Superior temporal gyrus (tissue), 1 donor: Measurements from ENCODE around the gene MEIKIN.
"Not testable (repeated sequence)": the region's sequence is repeated elsewhere in the genome, so short reads cannot be mapped to it uniquely, and the experiment has no call there.

Experiments
- DNase-seq: peaks from one replicate; pipeline ENCODE4 v3.0.0-alpha.2; 2016; ENCODE audit errors: extremely low spot score

The MEIKIN gene

GRCh38 chr5:131812371-131813160 is 132.9 kb downstream of the MEIKIN start:
- no peak for DNase-seq

- DNase-seq = peak; percentile 61
Measured at GRCh38 chr5:131810510-131811249, 134.8 kb downstream of the MEIKIN start.

GRCh38 chr5:131796793-131797693 is 148.4 kb downstream of the MEIKIN start, which contains the start of gene FNIP1:
TSS of gene FNIP1 (minus strand) at chr5:131797017. CDS start at chr5:131796921, 96 bp downstream.
- DNase-seq = peak; percentile 97

DNA sequence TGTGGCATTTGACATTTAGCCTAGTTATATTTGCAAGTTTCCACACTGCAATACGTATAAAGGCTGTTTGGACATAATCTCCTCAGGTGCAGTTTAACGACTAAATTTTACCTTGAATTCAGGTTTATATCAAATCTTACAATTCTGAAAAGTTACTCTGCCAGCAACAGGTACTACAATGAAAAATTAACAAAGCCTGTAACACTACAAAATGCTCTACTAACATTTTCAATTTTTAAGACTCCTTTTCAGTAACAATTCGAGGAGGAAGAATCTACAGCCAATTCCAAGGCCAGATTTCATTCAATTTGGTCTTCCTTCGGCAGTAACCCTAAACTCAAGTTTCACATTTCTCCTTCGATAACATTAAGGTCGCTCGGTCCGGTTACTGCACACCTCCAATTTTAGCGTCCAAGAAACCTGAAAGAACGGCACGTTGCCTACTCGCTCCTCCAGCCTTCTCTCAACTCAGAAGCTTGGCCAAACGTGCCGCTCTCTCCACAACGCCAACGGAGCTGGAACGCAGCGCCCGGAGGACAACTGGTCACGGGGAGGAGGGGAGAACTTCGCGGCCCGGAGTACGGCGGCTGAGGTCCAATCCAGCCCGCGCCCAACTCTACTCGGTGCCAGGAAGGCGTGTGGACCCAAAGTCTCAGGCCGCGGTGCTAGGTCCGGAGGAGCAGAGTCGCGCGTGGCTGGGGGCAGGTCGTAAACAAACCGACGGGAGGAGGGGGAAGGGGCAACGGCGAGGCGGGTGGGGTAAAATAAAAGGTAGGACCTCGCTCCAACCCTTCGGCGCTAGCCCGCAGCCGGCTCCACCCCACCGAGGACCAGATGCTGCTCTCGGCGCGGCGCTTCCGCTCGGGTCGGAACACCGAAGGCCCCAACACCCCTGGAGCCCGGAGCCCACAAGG is 149.3 kb downstream of the MEIKIN start:
- peak; percentile 65 for DNase-seq

- DNase-seq = peak; percentile 26
Measured at GRCh38 chr5:131795228-131795627, 150.2 kb downstream of the MEIKIN start.

- DNase-seq = no peak
Measured at GRCh38 chr5:131794586-131794985, 150.9 kb downstream of the MEIKIN start.

DNA sequence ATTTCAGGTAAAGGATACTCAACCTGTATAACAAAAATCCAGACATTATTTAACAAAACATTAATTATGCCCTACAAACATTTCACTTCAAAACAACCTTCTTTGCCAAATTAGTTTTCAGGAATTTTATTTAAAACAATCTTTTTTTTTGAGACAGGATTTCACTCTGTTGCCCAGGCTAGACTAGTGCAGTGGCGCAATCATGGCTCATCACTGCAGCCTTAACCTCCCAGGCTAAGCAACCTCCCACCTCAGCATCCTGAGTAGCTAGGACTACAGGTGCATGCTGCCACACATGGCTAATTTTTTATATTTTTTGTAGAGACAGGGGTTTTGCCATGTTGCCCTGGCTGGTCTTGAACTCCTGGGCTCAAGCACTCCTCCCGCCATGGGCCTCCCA is 152.6 kb downstream of the MEIKIN start:
- DNase-seq = no peak

DNA sequence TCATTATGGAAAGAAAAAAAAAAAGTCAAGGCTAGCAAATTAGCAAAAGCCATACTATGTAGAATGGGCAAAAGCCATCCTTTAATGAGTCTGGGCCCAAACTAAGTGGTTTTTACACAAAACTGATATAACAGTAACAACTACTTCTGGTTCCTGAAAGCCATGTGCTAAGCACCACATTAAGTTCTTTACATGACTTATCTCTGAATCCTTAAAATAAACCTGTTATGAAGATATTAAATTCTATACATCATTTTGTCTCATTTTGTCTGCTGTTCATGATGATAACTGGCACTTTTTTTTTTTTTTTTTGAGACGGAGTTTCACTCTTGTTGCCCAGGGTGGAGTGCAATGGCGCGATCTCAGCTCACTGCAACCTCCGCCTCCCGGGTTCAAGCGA is 153.6 kb downstream of the MEIKIN start:
- DNase-seq = no peak

- DNase-seq = no peak
Measured at GRCh38 chr5:131790550-131790949, 154.9 kb downstream of the MEIKIN start.

DNA sequence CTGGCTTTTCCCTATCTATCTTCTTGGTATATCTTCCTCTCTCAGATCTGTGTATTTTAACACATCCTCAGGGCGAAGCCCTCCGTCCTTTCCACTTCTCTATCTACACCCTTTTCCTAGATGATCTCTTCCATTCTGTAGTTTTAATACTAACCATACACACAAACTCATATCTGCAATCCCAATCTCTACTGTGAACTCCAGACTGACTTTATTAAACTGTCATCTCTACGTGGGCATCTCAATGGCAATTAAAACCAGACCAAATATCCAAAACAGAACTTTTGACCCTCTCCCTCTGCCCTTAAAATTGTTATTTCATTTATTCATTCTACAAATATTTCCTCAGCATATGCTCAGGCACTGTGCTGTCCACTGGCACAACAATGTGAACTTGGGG is 155.7 kb downstream of the MEIKIN start:
- DNase-seq = no peak

- no peak for DNase-seq
Measured at GRCh38 chr5:131787736-131788135, 157.7 kb downstream of the MEIKIN start.

DNA sequence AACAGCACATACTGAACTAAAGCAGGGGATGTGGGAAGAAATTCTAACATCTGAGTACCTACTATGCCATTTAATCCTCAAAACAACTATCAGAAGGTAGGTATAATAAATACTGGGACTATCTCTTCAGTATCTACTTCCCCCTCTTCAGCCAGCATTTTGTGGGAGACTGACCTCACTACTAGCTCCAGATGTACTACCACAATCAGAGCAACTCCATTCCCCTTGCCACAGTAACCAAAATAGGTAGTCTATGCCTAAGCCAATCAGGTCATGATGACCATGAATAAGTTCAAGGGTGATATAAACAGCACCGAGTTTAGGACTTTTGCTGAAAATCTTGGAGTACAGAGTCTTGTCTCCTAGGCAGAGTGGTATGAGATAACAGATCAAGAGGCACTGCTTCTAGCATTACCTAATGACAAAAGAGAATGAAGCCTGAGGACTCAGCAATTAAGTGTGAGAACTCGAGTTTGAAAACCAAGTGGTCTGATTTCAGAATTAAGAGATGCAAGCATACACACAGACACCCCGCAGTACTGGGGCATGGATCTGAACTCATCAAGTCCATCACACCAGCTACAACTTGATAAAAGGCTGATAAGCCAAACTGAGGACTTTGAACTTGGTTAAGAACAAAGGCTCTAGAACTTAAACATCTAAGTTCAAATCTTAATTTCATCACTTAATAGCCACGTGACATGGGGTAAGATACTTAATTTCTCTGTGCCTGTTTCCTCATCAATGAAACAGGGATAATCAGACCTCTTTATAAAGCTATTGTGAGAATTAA is 158.4 kb downstream of the MEIKIN start:
- no peak for DNase-seq

- peak; percentile 29 for DNase-seq
Measured at GRCh38 chr5:131786036-131786435, 159.4 kb downstream of the MEIKIN start.

GRCh38 chr5:131783874-131784273 is 161.6 kb downstream of the MEIKIN start:
- no peak for DNase-seq

- DNase-seq = no peak
Measured at GRCh38 chr5:131783357-131783756, 162.1 kb downstream of the MEIKIN start.

DNA sequence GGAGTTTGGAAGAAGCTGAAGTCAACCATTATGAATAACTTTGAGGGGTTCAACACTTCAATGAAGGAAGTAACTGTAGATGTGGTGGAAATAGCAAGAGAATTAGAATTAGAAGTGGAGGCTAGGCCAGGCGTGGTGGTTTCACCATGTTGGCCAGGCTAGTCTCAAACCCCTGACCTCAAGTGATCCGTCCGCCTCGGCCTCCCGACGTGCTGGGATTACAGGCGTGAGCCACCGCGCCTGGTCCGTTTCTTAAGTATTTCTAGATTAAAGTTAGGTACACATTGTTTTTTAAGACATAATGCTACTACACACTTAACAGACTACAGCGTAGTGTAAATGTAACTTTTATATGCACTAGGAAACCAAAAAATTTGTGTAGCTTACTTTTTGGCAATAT is 162.7 kb downstream of the MEIKIN start:
- no peak for DNase-seq

- not testable (repeated sequence) for DNase-seq
Measured at GRCh38 chr5:131778141-131778540, 167.3 kb downstream of the MEIKIN start.

DNA sequence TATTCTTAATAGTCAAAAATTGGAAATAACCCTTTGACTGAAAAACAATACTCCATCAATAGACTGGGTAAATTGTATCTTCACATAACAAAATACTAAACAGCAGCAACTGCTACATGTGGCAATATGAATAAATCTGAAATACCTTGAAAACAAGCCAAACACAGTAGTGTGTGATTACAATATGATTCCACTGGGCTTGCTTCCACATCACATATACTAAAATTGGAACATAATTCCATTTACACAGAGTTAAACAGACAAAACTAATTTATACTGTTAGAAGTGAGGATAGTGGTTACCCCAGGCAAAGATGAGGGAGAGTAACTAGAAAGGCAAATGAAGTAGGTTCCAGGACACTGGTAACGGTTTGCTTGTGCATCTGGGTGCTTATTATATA is 169.0 kb downstream of the MEIKIN start:
- no peak for DNase-seq

GRCh38 chr5:131774652-131775367 is 170.7 kb downstream of the MEIKIN start:
- DNase-seq = peak; percentile 66
